ENCODE measurements around the gene JMJD1C.

JMJD1C gene

DNA sequence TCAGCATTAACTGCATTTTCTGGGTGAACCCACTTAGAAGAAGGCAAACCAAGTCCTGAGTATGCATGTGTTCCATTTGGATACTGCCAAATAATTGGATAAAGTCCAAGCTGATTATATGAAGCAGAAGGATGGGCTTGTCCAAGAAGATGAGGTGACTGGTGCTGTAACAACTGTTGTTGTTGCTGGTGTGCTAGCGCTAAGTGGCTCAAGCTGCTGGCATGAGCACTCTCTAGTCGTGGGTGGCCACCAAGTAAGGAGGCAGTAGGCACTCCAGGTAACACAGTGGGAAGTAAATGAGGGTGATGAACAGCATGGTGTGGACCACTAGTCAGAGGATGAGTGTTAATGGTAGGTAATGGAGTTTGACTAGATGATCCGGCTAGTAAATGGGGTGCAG is 252.3 kb downstream of the JMJD1C start:
- Mint-ChIP-seq H3K36me3 (ENCODE audit: low read depth) (peaks cover 60% of the 10 kb centered on the region), H3K27ac (no peak overlapping the region), H3K4me3 (no peak overlapping the region), H3K9me3 (no peaks in the 10 kb centered on the region), H3K27me3 (no peaks in the 10 kb centered on the region), H3K4me1 (ENCODE audit: low read depth) (peaks cover 22% of the 10 kb centered on the region)
- intact Hi-C loops (cut with micrococcal nuclease) = no loop called here

DNA sequence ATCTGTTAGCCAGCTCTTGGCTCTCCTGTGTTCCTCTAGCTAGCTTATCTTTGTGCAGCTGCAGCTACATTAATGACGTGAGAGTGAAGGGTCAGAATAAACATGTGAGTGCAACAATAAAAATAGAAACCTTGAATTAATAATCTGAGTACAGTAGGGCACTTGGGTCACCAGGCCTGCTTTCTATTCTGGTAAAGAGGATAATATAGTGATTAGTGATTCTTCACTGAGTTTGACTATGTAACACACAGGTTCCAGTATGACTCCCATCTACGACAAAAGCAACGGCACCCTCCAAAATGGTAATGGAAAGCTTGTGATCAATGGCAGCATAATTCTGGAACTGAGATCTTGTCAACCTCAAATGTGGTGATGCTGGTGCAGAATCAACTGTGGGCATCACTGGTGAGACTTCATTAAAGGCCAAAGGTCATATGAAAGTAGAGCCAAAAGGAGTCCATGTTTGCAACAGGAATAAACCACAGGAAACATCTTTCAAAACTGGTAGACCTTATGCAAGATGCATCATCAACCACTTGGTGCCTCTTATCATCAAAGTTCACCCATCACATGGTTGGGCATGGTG is 255.1 kb downstream of the JMJD1C start:
- H3K27ac Mint-ChIP-seq = no peak overlapping the region
- H3K9me3 Mint-ChIP-seq = no peaks in the 10 kb centered on the region
- no peak overlapping the region for H3K4me3 Mint-ChIP-seq
- peaks cover 73% of the 10 kb centered on the region for H3K36me3 Mint-ChIP-seq (ENCODE audit: low read depth)
- H3K27me3 Mint-ChIP-seq = no peaks in the 10 kb centered on the region
- H3K4me1 Mint-ChIP-seq (ENCODE audit: low read depth) = peaks cover 43% of the 10 kb centered on the region
- intact Hi-C loops (cut with micrococcal nuclease) = no loop called here

DNA sequence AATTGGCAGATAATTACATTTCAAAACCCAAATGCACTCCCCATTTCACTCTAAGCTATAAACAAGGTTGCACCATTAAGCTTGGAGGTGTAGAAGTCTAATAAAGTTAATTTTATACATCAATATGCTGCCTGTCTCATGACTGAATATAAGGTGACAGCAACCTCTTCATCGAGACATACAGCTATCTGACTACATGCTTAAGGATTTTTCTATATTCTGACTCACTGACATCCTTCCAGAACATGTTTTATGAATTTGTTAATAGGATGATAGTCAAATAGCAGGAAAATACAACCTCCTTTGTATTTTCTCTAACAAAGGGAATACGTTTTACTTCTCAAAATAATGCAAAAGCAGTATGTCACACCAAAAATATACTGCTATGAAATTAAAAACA is 256.1 kb downstream of the JMJD1C start:
- Mint-ChIP-seq H3K9me3 (no peaks in the 10 kb centered on the region), H3K27ac (no peak overlapping the region), H3K27me3 (no peaks in the 10 kb centered on the region), H3K4me3 (no peak overlapping the region), H3K36me3 (ENCODE audit: low read depth) (peaks cover 75% of the 10 kb centered on the region), H3K4me1 (ENCODE audit: low read depth) (peaks cover 37% of the 10 kb centered on the region)
- intact Hi-C loops (cut with micrococcal nuclease) = no loop called here

DNA sequence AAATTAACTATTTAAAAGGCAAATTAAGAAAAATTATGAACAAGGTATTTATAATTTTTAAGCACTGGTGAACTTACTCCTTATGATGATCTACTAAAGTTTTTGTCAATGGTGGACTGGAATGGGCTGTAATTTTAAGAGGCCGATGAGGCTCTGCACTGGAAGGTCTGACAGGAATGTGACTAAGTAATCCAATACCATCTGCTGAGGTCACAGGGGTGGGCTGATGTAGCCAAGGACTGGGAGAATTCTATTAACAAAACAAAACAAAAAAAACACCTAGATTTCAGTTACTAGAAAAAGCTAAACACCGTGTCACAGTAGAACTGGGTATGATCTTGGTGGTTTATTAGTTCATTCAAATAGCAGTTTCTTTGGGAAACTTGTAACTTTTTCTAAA is 256.8 kb downstream of the JMJD1C start:
- no peaks in the 10 kb centered on the region for H3K27me3 Mint-ChIP-seq
- H3K4me3 Mint-ChIP-seq = no peak overlapping the region
- intact Hi-C loops (cut with micrococcal nuclease) = no loop called here
- no peak overlapping the region for H3K27ac Mint-ChIP-seq
- H3K4me1 Mint-ChIP-seq (ENCODE audit: low read depth) = peaks cover 34% of the 10 kb centered on the region
- H3K36me3 Mint-ChIP-seq (ENCODE audit: low read depth) = peaks cover 75% of the 10 kb centered on the region
- H3K9me3 Mint-ChIP-seq = no peaks in the 10 kb centered on the region

DNA sequence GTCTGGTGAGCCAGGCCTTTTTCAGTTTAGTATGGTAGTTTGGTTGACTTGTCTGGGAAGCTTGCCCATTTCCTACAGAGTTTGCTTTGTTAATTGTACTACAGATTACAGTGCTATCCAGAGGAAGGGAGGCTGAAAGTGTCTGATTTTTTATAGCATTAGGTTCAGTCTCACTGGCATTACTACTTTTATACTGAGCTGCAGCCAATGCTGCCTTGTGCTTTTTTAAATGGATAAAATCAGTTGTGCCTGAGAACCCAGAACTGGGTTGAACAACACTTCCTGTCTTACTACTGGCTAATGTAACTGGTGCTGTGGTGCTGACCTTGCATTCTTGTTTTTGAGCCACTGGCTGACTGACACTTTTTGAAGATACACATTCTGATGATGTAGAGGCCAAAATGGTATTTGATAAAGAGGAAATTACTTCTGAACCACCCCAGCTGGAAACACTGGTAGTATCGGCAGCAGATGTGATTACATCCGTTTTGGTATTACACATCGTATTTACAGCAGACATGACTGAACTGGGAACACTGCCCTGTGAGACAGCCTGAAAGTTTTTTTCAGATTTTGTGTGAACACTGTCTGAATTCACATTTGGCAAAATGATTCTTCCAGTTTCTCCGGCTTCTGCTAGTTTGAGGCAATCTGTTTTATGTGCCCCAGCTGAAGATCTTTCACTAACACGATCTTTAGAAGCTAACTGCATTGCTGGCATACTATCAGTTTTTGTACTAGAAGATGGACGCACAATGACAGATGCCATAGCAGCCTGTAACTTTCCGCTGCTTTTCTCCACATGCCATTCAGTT is 258.6 kb downstream of the JMJD1C start:
- H3K27ac Mint-ChIP-seq = peak overlapping the region; percentile 17
- peaks cover 27% of the 10 kb centered on the region for H3K4me1 Mint-ChIP-seq (ENCODE audit: low read depth)
- H3K36me3 Mint-ChIP-seq (ENCODE audit: low read depth) = peaks cover 72% of the 10 kb centered on the region
- no peaks in the 10 kb centered on the region for H3K9me3 Mint-ChIP-seq
- H3K27me3 Mint-ChIP-seq = no peaks in the 10 kb centered on the region
- no peak overlapping the region for H3K4me3 Mint-ChIP-seq
- intact Hi-C loops (cut with micrococcal nuclease) = no loop called here

DNA sequence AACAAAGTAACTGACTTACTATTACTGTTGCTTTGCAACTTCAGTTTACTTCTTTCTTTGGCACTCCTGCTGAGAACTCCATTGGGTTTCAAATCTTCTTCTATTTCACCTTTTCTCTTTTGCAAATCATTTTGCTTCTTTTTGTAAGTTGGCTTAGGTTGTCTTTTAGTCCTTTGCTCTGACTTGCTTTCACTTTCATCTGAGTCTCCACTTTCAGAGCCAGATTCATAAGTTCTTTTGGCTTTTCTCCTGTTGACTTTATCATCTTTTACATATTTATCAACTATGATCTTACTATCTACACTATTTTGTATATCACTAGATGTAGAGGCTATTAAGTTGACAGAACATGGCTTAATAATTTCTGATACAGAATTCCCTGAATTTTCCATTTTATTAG is 259.2 kb downstream of the JMJD1C start:
- Mint-ChIP-seq H3K27me3 (no peaks in the 10 kb centered on the region), H3K9me3 (no peaks in the 10 kb centered on the region), H3K4me3 (no peak overlapping the region), H3K27ac (peak overlapping the region; percentile 6), H3K36me3 (ENCODE audit: low read depth) (peaks cover 73% of the 10 kb centered on the region), H3K4me1 (ENCODE audit: low read depth) (peaks cover 27% of the 10 kb centered on the region)
- intact Hi-C loops (cut with micrococcal nuclease) = no loop called here

DNA sequence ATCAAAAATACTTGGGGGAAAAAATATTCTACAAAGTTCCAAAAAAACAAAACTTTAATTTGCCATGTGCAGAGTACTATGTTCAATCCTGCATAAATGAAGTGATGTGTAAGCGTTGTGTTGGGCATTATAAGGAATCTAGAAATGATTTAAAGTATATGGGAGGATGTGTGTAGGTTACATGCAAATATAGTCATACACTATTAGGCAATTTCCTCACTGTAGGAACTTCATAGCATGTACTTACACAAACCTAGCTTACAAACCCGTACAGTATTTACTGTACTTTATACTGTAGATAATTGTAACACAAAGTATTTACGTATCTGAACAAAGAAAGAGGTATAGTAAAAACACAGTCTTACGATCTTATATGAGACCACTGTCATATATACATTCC is 260.4 kb downstream of the JMJD1C start:
- Mint-ChIP-seq H3K9me3 (no peaks in the 10 kb centered on the region), H3K27me3 (no peaks in the 10 kb centered on the region), H3K27ac (no peak overlapping the region), H3K4me3 (no peak overlapping the region), H3K4me1 (ENCODE audit: low read depth) (peaks cover 27% of the 10 kb centered on the region), H3K36me3 (ENCODE audit: low read depth) (peaks cover 63% of the 10 kb centered on the region)
- intact Hi-C loops (cut with micrococcal nuclease) = no loop called here

DNA sequence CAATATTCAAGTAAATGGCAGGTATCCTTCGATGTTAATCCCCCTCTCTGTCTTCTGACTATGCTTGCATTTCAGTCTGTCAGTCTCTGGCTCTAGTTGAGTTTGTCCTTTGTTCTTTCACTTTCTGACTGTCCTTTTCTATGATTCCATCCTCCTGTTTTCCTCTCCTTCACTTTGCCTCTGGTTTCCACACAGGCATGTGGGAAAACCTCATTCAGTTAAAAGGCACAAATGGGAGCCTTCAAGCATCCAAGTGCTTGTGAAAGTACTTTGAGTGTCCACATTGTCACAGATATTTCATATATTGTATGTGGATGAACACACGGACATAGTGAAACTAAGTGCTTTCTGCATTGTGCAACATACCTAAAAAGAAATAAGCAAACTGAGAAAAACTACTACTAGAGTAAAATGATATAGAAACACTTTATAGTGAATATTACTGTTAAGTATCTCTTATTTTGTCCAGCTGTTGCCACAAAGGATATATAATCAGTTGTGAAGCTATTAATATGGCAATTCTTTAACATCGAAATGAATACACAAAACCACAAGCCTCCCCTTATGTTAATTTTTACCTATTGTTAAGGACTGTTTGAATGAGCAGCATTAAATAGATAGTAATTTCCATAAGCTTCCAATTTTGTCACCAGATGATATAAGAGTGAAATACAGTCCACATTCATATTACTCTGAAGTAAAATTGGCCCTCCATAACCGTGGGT is 260.9 kb downstream of the JMJD1C start:
- no peak overlapping the region for H3K27ac Mint-ChIP-seq
- peaks cover 27% of the 10 kb centered on the region for H3K4me1 Mint-ChIP-seq (ENCODE audit: low read depth)
- H3K27me3 Mint-ChIP-seq = no peaks in the 10 kb centered on the region
- no peak overlapping the region for H3K4me3 Mint-ChIP-seq
- intact Hi-C loops (cut with micrococcal nuclease) = no loop called here
- H3K9me3 Mint-ChIP-seq = no peaks in the 10 kb centered on the region
- H3K36me3 Mint-ChIP-seq (ENCODE audit: low read depth) = peaks cover 64% of the 10 kb centered on the region

DNA sequence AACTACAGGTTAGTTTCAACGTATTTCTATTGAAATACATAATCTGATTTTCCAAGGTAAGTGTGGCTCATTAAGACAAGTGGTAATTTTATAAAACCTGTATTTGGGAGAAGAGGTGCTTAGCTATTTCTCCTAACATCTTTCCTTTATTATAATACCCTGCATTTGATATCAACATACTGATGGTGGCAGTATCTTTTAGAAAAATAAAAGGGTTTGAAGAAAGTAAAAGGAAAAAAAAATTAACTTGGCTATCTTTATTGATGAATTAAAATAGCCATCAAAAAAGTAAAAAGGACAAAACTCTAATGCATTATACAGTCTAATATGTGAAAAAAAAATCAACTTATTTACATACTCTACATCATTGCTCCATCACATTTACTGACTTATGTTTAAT is 264.7 kb downstream of the JMJD1C start:
- Mint-ChIP-seq H3K27ac (no peak overlapping the region), H3K36me3 (ENCODE audit: low read depth) (peaks cover 71% of the 10 kb centered on the region), H3K4me3 (no peak overlapping the region), H3K27me3 (no peaks in the 10 kb centered on the region), H3K4me1 (ENCODE audit: low read depth) (peaks cover 6% of the 10 kb centered on the region), H3K9me3 (no peaks in the 10 kb centered on the region)
- intact Hi-C loops (cut with micrococcal nuclease) = no loop called here

DNA sequence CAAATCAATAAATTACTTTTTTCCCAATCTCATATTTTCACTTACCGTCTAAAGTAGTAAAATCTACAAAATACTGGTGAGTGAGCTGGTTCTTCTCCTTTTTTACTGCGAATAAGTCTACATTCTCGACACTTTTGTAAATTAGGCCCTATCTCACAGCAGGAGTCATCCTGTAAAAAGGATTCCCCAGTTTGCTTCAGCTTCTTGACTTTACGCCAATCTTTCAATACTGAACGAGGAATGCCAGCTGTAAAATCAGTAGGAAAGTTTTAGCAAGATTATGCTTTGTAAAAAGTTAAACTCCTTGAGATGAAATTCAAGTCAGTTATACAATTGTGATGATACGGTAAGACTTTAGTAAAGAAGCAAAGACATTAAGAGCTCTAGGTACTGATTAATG is 265.3 kb downstream of the JMJD1C start:
- peaks cover 71% of the 10 kb centered on the region for H3K36me3 Mint-ChIP-seq (ENCODE audit: low read depth)
- H3K9me3 Mint-ChIP-seq = no peaks in the 10 kb centered on the region
- no peak overlapping the region for H3K27ac Mint-ChIP-seq
- intact Hi-C loops (cut with micrococcal nuclease) = no loop called here
- H3K4me1 Mint-ChIP-seq (ENCODE audit: low read depth) = peaks cover 6% of the 10 kb centered on the region
- no peak overlapping the region for H3K4me3 Mint-ChIP-seq
- H3K27me3 Mint-ChIP-seq = no peaks in the 10 kb centered on the region

DNA sequence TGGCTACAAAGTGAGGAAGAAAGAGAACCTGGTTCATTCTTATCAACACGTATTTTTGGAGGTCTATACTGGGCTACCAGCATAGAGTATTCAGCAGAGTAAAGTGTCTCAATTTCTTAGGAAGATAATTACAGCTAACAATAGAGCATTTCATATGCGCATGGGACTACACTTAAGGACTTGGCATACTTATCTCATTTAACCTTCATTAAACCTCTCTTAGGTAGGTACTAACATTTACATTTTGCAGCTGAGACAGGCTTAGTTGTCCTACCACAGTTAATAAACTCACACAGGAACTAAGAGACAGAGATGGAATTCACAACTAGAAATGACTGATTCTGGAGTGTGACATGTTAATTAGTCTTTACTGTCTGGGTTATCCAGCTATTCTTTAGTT is 266.1 kb downstream of the JMJD1C start:
- Mint-ChIP-seq H3K4me1 (ENCODE audit: low read depth) (peaks cover 4% of the 10 kb centered on the region), H3K9me3 (no peaks in the 10 kb centered on the region), H3K27me3 (no peaks in the 10 kb centered on the region), H3K36me3 (ENCODE audit: low read depth) (peaks cover 71% of the 10 kb centered on the region), H3K27ac (no peak overlapping the region), H3K4me3 (no peak overlapping the region)
- intact Hi-C loops (cut with micrococcal nuclease) = no loop called here

DNA sequence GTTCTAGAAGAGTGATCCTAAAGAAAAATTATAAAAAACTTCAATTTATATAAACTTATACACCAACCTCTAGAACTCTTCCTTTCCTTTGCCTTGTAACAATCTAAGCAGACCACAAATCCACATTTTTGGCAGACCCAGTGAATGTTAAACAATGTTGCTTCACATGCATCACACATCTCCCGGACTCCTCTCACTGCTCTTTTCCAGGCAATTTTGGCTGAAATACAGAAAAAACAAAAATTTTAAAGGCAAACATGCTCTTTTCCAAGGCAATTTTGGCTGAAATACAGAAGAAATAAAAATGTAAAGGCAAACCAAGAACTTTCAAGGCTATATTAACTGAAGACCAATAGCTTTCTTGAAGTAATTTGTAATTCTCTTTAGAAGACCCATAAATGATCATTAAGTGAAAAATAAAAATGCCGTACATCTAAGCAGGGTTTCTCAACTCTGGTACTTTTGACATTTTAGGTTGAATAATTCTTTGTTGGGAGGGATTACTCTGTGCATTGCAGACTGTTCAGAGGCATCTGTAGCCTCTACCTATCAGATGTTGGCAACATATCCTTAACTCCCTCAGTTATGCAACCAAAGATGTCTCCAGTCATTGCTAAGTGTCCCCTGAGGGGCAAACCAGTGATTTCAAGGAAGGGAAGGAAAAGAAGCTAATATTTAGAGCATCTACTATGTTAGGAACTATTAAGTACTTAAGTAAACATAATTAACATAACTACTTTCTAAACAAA is 268.3 kb downstream of the JMJD1C start:
- Mint-ChIP-seq H3K36me3 (ENCODE audit: low read depth) (peaks cover 82% of the 10 kb centered on the region), H3K27me3 (no peaks in the 10 kb centered on the region), H3K27ac (no peak overlapping the region), H3K4me1 (ENCODE audit: low read depth) (no peaks in the 10 kb centered on the region), H3K4me3 (no peak overlapping the region), H3K9me3 (no peaks in the 10 kb centered on the region)
- intact Hi-C loops (cut with micrococcal nuclease) = no loop called here

DNA sequence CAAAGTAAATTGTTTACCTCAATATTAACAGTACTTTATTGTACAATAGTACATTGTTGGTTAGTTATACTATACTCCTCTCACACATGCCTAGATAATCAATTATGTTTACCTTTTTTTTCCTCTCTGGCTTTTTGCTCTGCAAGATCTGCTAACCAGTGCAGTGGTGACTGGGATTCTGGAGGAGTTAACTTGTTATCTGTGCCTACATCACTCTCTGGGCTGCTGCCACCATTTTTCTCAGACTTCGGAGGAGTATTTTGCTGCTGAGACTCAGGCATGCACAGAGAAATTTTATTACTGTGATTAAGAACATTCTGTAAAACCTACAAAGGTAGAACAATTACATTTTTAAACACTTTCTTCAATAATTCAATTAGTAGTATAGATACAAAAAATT is 273.0 kb downstream of the JMJD1C start:
- Mint-ChIP-seq H3K27ac (no peak overlapping the region), H3K4me1 (ENCODE audit: low read depth) (no peaks in the 10 kb centered on the region), H3K9me3 (no peaks in the 10 kb centered on the region), H3K4me3 (no peak overlapping the region), H3K27me3 (no peaks in the 10 kb centered on the region), H3K36me3 (ENCODE audit: low read depth) (peaks cover 95% of the 10 kb centered on the region)
- intact Hi-C loops (cut with micrococcal nuclease) = no loop called here

DNA sequence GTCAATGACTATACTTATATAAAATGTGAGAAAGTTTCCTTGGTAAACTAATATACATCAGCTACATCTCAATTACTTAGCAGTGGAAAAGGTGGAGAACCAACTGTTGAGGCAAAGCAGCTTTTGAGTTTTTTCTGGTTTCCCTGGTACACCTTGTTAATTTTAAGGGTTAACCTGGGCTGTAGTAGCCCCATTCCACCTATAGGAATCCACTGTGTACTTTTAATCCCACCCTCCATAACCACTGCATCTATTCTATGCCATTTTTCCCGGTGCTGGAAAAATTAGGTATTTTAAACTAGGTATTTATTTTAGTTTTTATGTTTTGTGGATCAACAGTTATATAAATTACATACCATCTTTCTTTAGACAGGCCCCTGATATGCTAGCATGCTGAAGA is 290.2 kb downstream of the JMJD1C start:
- H3K4me1 Mint-ChIP-seq (ENCODE audit: low read depth) = peaks cover 25% of the 10 kb centered on the region
- no peaks in the 10 kb centered on the region for H3K27me3 Mint-ChIP-seq
- H3K27ac Mint-ChIP-seq = no peak overlapping the region
- intact Hi-C loops (cut with micrococcal nuclease) = no loop called here
- no peak overlapping the region for H3K4me3 Mint-ChIP-seq
- H3K36me3 Mint-ChIP-seq (ENCODE audit: low read depth) = peaks cover 71% of the 10 kb centered on the region
- H3K9me3 Mint-ChIP-seq = no peaks in the 10 kb centered on the region

Data from dendritic cell treated with granulocyte-macrophage colony-stimulating factor and Interleukin-4, amounts not matched to agents 40 ng/mL and 50 ng/mL, for 4 days (primary cell).